ENCODE data around the gene SHROOM1.

- TF ChIP-seq, protein P1, sequence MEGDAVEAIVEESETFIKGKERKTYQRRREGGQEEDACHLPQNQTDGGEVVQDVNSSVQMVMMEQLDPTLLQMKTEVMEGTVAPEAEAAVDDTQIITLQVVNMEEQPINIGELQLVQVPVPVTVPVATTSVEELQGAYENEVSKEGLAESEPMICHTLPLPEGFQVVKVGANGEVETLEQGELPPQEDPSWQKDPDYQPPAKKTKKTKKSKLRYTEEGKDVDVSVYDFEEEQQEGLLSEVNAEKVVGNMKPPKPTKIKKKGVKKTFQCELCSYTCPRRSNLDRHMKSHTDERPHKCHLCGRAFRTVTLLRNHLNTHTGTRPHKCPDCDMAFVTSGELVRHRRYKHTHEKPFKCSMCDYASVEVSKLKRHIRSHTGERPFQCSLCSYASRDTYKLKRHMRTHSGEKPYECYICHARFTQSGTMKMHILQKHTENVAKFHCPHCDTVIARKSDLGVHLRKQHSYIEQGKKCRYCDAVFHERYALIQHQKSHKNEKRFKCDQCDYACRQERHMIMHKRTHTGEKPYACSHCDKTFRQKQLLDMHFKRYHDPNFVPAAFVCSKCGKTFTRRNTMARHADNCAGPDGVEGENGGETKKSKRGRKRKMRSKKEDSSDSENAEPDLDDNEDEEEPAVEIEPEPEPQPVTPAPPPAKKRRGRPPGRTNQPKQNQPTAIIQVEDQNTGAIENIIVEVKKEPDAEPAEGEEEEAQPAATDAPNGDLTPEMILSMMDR (conservative IDR thresholded peaks at IDR 0.05; ENCODE audit: low read length) = no peak
- TF ChIP-seq EZH2phosphoT487 (IDR thresholded peaks at IDR 0.05; ENCODE audit: borderline replicate concordance) = no peak
These were observed 2.2 kb upstream of the SHROOM1 start for GRCh38 chr5:132832612-132833011.

Data from Loucy (cell line).